SW480 (cell line): ENCODE data around the gene DYNLRB2.

Experiments used
- DNase-seq: peaks from one replicate; pipeline ENCODE4 v3.0.0-alpha.2; 2016; ENCODE audit warnings: low spot score

The DYNLRB2 gene

DNA sequence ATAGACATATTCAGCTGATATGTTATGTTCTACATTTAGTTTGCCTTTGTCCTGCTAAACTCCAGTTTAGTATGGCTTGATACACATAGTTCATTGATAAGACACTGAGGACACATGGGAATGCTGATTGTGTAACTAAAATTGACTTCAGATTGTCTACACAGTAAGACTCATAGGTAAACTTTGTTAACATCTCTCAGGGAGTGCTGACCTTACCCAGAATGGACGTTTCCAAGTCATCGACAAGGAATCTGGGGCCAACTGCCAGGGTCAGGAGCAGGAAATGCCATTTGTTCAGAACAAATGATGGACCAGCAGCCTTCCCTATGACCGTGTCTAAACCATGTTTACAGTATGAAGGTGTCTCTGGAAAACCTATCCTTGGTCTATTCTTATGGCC is 58.7 kb downstream of the DYNLRB2 start:
- no peak for DNase-seq
